SK-N-SH (cell line): ENCODE results near the gene GFOD2. TPM values are rescaled to one million over a fixed set of nuclear protein-coding genes. Genes with fewer than 3 reads are reported as not detected.

ENCODE experiments used
- CTCF ChIA-PET: fragments of 300-600, 350-600 bp; formaldehyde crosslinking; extraction: SDS; loops from one replicate; lab custom pipeline; 2021; lab: Yijun Ruan, JAX
- POLR2A ChIA-PET: fragments of 350-600 bp; sonication (Branson Sonifier 250); formaldehyde crosslinking; extraction: SDS; loops from one replicate; lab custom pipeline; 2020; ENCODE audit warnings: antibody characterized with exemption, inconsistent platforms; lab: Yijun Ruan, JAX
- DNase-seq: peaks from one replicate; pipeline ENCODE4 v3.0.0; 2012
- H2AFZ ChIP-seq: fragments of 200-600 bp; sonication (generic); 2 replicates; pipeline ENCODE4 v1.8.1; 2016; ENCODE audit warnings: antibody characterized with exemption, mild to moderate bottlenecking, low read depth
- H3F3A ChIP-seq: fragments of 200-600 bp; sonication (generic); replicated peaks from 2 replicates; pipeline ENCODE3; 2016; ENCODE audit warnings: antibody characterized with exemption, mild to moderate bottlenecking; ENCODE audit not compliant: insufficient read depth
- H3K27ac ChIP-seq, 2 experiments: fragments of 200-500 bp in 1 of 2; fragments of 200-600 bp in 1 of 2; sonication (Bioruptor generic) in 1 of 2; sonication (generic), shearing (Covaris generic) in 1 of 2; 2 replicates each; pipeline versions ENCODE4 v1.5.1 to v1.6.1; 2014 to 2016; ENCODE audit warnings: low read depth in 2 of 2, inconsistent platforms in 1 of 2, low read length in 1 of 2, mild to moderate bottlenecking in 1 of 2, mixed read lengths in 1 of 2
- H3K27me3 ChIP-seq: fragments of 200-600 bp; sonication (generic), shearing (Covaris generic); 2 replicates; pipeline ENCODE4 v1.6.1; 2016; ENCODE audit warnings: mixed run types; ENCODE audit not compliant: insufficient read depth
- H3K36me3 ChIP-seq, 2 experiments: fragments of 200-500 bp in 1 of 2; fragments of 200-600 bp in 1 of 2; sonication (Bioruptor generic) in 1 of 2; sonication (generic) in 1 of 2; replicated peaks in 1 of 2; 2 replicates each; pipeline versions ENCODE3 to v1.5.1; 2014 to 2016; ENCODE audit warnings: low read length in 1 of 2, mild to moderate bottlenecking in 1 of 2; ENCODE audit not compliant: insufficient read depth in 2 of 2, control insufficient read depth in 1 of 2
- H3K4me1 ChIP-seq, 2 experiments: fragments of 200-500 bp in 1 of 2; fragments of 200-600 bp in 1 of 2; sonication (Bioruptor generic) in 1 of 2; sonication (generic), shearing (Covaris generic) in 1 of 2; 2 replicates each; pipeline versions ENCODE4 v1.5.1 to v1.6.1; 2014 to 2016; ENCODE audit warnings: low read depth in 1 of 2, low read length in 1 of 2, mixed run types in 1 of 2; ENCODE audit not compliant: insufficient read depth in 2 of 2, control insufficient read depth in 1 of 2
- H3K4me2 ChIP-seq: fragments of 200-600 bp; sonication (generic), shearing (Covaris generic); 2 replicates; pipeline ENCODE4 v1.6.1; 2017; ENCODE audit warnings: mixed run types
- H3K4me3 ChIP-seq, 2 experiments: fragments of 200-500 bp in 1 of 2; fragments of 200-600 bp in 1 of 2; sonication (Bioruptor generic) in 1 of 2; sonication (generic), shearing (Covaris generic) in 1 of 2; 2 replicates each; pipeline versions ENCODE4 v1.5.1 to v1.8.1; 2014 to 2016; ENCODE audit warnings: low read depth in 2 of 2, inconsistent platforms in 1 of 2, low read length in 1 of 2, mild to moderate bottlenecking in 1 of 2, mixed read lengths in 1 of 2, moderate library complexity in 1 of 2
- H3K79me2 ChIP-seq: fragments of 200-600 bp; sonication (generic); 2 replicates; pipeline ENCODE4 v1.8.1; 2017; ENCODE audit warnings: mild to moderate bottlenecking; ENCODE audit not compliant: insufficient read depth
- H3K9ac ChIP-seq: fragments of 200-600 bp; sonication (generic); 2 replicates; pipeline ENCODE4 v1.6.1; 2017; ENCODE audit warnings: mixed run types
- H3K9me2 ChIP-seq: fragments of 200-600 bp; sonication (generic); 2 replicates; pipeline ENCODE4 v1.6.1; 2017; ENCODE audit warnings: mixed run types
- H3K9me3 ChIP-seq: fragments of 200-600 bp; sonication (generic); 2 replicates; pipeline ENCODE4 v1.6.1; 2017; ENCODE audit warnings: mixed run types, mild to moderate bottlenecking, moderate library complexity
- H4K20me1 ChIP-seq: fragments of 200-600 bp; sonication (generic); 2 replicates; pipeline ENCODE4 v1.6.1; 2017; ENCODE audit warnings: mild to moderate bottlenecking, mixed run types; ENCODE audit not compliant: insufficient read depth
- CHD2 ChIP-seq: fragments of 150-350 bp; IDR thresholded peaks from 2 replicates; pipeline ENCODE4 v1.6.1; 2018; ENCODE audit warnings: low read length; ENCODE audit not compliant: partially characterized antibody
- EP300 ChIP-seq, 2 experiments: IDR thresholded peaks; 2 replicates each; pipeline versions ENCODE4 v1.4.0 to v1.6.1; 2012; ENCODE audit warnings: borderline replicate concordance in 1 of 2, low read depth in 1 of 2, low read length in 1 of 2
- EZH2phosphoT487 ChIP-seq: fragments of 200-600 bp; sonication (generic); IDR thresholded peaks from 2 replicates; pipeline ENCODE4 v1.6.1; 2017; ENCODE audit warnings: low read depth, mixed run types, mild to moderate bottlenecking, antibody characterized with exemption, moderate library complexity, borderline replicate concordance
- FOSL2 ChIP-seq: IDR thresholded peaks from 2 replicates; pipeline ENCODE4 v1.4.0; 2012; ENCODE audit warnings: low read depth, mild to moderate bottlenecking, moderate library complexity, borderline replicate concordance
- GABPA ChIP-seq: IDR thresholded peaks from 2 replicates; pipeline ENCODE4 v1.4.0; 2012; ENCODE audit warnings: low read depth, mild to moderate bottlenecking
- GATA2 ChIP-seq: sonication (generic); formaldehyde crosslinking; IDR thresholded peaks from 2 replicates; pipeline ENCODE4 v1.5.0; 2020; ENCODE audit warnings: mild to moderate bottlenecking, missing genetic modification reagents
- MAX ChIP-seq: IDR thresholded peaks from 2 replicates; pipeline ENCODE4 v1.4.0; 2012; ENCODE audit warnings: low read depth
- NFIC ChIP-seq: IDR thresholded peaks from 2 replicates; pipeline ENCODE4 v1.4.0; 2012; ENCODE audit warnings: borderline replicate concordance
- NRF1 ChIP-seq: IDR thresholded peaks from 2 replicates; pipeline ENCODE4 v1.6.1; 2012; ENCODE audit warnings: low read depth, mild to moderate bottlenecking, low read length
- PBX3 ChIP-seq: IDR thresholded peaks from 2 replicates; pipeline ENCODE4; 2012
- POLR2AphosphoS5 ChIP-seq: IDR thresholded peaks from 2 replicates; pipeline ENCODE4 v1.6.1; 2012; ENCODE audit warnings: low read depth, low read length
- RAD21 ChIP-seq: IDR thresholded peaks from 2 replicates; pipeline ENCODE4 v1.6.1; 2012; ENCODE audit warnings: mild to moderate bottlenecking, low read length
- RCOR1 ChIP-seq: fragments of 150-350 bp; IDR thresholded peaks from 2 replicates; pipeline ENCODE4 v1.6.1; 2017; ENCODE audit warnings: antibody characterized with exemption, low read length
- REST ChIP-seq: IDR thresholded peaks from 2 replicates; pipeline ENCODE4 v1.6.1; 2012; ENCODE audit warnings: mild to moderate bottlenecking, low read depth, low read length, moderate library complexity
- RFX5 ChIP-seq: IDR thresholded peaks from 2 replicates; pipeline ENCODE4 v1.6.1; 2012; ENCODE audit warnings: mild to moderate bottlenecking, improper control_type of control experiment, low read length
- RXRA ChIP-seq: IDR thresholded peaks from 2 replicates; pipeline ENCODE4 v1.4.0; 2012; ENCODE audit warnings: low read depth, mild to moderate bottlenecking, borderline replicate concordance
- SIN3A ChIP-seq: IDR thresholded peaks from 2 replicates; pipeline ENCODE4 v1.6.1; 2012; ENCODE audit warnings: low read depth, mild to moderate bottlenecking, low read length, moderate library complexity, borderline replicate concordance
- SMC3 ChIP-seq: IDR thresholded peaks from 2 replicates; pipeline ENCODE4 v1.6.1; 2012; ENCODE audit warnings: low read depth, low read length, improper control_type of control experiment
- TCF12 ChIP-seq: IDR thresholded peaks from 2 replicates; pipeline ENCODE4 v1.4.0; 2012
- TEAD4 ChIP-seq: IDR thresholded peaks from 2 replicates; pipeline ENCODE4 v1.4.0; 2012; ENCODE audit warnings: mild to moderate bottlenecking, borderline replicate concordance; ENCODE audit not compliant: insufficient read depth
- ZBTB33 ChIP-seq: IDR thresholded peaks from 2 replicates; pipeline ENCODE4 v1.4.0; 2012; ENCODE audit warnings: low read depth, borderline replicate concordance
- WGBS: methylation state at CpG from one replicate; pipeline ENCODE4 v1.1.6; 2017; ENCODE audit warnings: low lambda C conversion rate; 5-methylcytosine and 5-hydroxymethylcytosine counted together
- polyA plus RNA-seq, 3 experiments: library from polyadenylated mRNA; depleted of rRNA; stranded (reverse); fragments of >200 nt; gene quantifications; 2 replicates each; pipeline ENCODE4 v1.2.3, GENCODE V29; 2012

GFOD2 gene
- polyA plus RNA-seq, 1 of the 3 experiments (the other 2 are of a cell fraction), result 19.0 TPM

DNA sequence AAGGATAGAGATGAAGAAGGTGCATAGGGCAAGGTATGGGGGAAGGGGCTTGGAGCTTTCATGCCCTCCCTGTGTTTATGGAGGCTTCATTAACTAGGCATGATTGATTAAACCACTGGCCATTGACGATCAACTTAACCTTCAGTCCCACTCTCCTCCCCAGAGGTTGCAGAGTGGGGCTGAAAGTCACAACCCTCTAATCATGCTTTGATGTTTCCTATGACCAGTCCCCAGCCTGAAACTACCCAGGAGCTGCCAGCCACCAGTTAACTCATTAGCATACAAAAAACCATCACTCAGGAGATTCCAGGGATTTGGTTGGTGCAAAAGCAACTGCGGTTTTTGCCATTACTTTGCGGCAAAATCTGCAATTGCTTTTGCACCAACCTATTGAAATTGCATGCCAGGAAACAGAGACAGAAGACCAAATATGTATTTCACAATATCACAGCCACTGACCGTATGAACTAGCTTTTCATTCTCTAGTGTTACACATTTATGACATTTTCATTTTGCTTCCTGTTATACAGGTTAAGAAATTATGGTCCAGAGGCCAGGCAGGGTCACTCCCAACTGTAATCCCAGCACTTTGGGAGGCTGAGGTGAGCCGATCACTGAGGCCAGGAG lies 5.4 kb downstream of the GFOD2 start (continued):
- TF ChIP-seq NRF1, result no peak
- TF ChIP-seq RXRA, result no peak
- TF ChIP-seq TCF12, result no peak
- TF ChIP-seq ZBTB33, result no peak
- TF ChIP-seq MAX, result no peak
- no peak for TF ChIP-seq SIN3A
- TF ChIP-seq POLR2AphosphoS5, result no peak
- TF ChIP-seq GABPA, result no peak
- TF ChIP-seq, all 33 proteins: peak for 0

- WGBS, result 98% methylated on average over 6 of the region's 6 CpGs
- no peak overlapping the region for H3K27ac ChIP-seq
- no peaks in the 10 kb centered on the region for H3K9me2 ChIP-seq
- DNase-seq, result no peak
- H3K4me2 ChIP-seq, result no peak overlapping the region
- no peak overlapping the region for H3K9ac ChIP-seq
- peaks cover 18% of the 10 kb centered on the region for H4K20me1 ChIP-seq
- CTCF ChIA-PET, result interaction anchor here (0.6 to 2.5 kb wide), 2 partner anchors 106 to 204 kb away, joined by 3 to 9 read pairs; no protein-coding TSS in a partner anchor
- POLR2A ChIA-PET, result no interaction called here
- peaks cover 0 to 10% of the 10 kb centered on the region in 2 experiments; a peak in 1 of 4 replicates for H3K4me1 ChIP-seq
- TF ChIP-seq NRF1, result no peak
- TF ChIP-seq TEAD4, result no peak
- no peak for TF ChIP-seq RFX5
- TF ChIP-seq EZH2phosphoT487, result no peak
- no peak for TF ChIP-seq SIN3A
- no peak for TF ChIP-seq RXRA
- TF ChIP-seq GABPA, result no peak
- no peak for TF ChIP-seq POLR2AphosphoS5
- TF ChIP-seq RAD21, result no peak
- TF ChIP-seq GATA2, result no peak
- no peak for TF ChIP-seq TCF12
- no peak for TF ChIP-seq REST
- TF ChIP-seq FOSL2, result no peak
- TF ChIP-seq EP300 (IDR thresholded peaks at IDR 0.05; ENCODE audit: borderline replicate concordance in 1 of 2, low read depth in 1 of 2, low read length in 1 of 2), result no peak
- TF ChIP-seq NFIC, result no peak
- TF ChIP-seq SMC3, result no peak
- TF ChIP-seq PBX3, result no peak
- TF ChIP-seq RCOR1, result no peak
- TF ChIP-seq CHD2, result no peak
- H3K27me3 ChIP-seq, result no peaks in the 10 kb centered on the region
- H3K4me3 ChIP-seq, result no peak overlapping the region
- peaks cover 90% of the 10 kb centered on the region for H3K79me2 ChIP-seq
- H2AFZ ChIP-seq, result no peak overlapping the region
- H3K9me3 ChIP-seq, result no peaks in the 10 kb centered on the region
- H3K36me3 ChIP-seq, result peaks cover 0 to 2% of the 10 kb centered on the region in 2 experiments
- H3F3A ChIP-seq, result peaks cover 4% of the 10 kb centered on the region
These were observed 8.5 kb downstream of the GFOD2 start for GRCh38 chr16:67710607-67711006.
